ENCODE measurements around the gene TMEM123. TPM values are rescaled to one million over a fixed set of nuclear protein-coding genes. Genes with fewer than 3 reads are reported as not detected.

The TMEM123 gene
- total RNA-seq, 1 experiment from 2014 or later = 400 TPM

GRCh38 chr11:102467853-102468580 is 15.5 kb upstream of the TMEM123 start:
- CTCF ChIA-PET = interaction anchor here (1.1 kb wide), 1 partner anchor 77 kb away, joined by 3 read pairs; no protein-coding TSS in a partner anchor
- H3K36me3 Mint-ChIP-seq (ENCODE audit: insufficient read depth, unreplicated experiment) = no peaks in the 10 kb centered on the region
- H3K9me3 ChIP-seq = no peaks in the 10 kb centered on the region
- H3K4me3 ChIP-seq (ENCODE audit: low read depth, low read length) = no peak overlapping the region
- peaks cover 37% of the 10 kb centered on the region for H3K4me1 ChIP-seq
- BruUV-seq (replicated peaks) = no TSS peak
- H3K4me3 Mint-ChIP-seq (ENCODE audit: unreplicated experiment) = no peak overlapping the region
- H3K27me3 Mint-ChIP-seq (ENCODE audit: insufficient read depth, unreplicated experiment) = no peaks in the 10 kb centered on the region
- intact Hi-C loops (cut with micrococcal nuclease; ENCODE audit: unreplicated experiment) = no loop called here
- H3K36me3 ChIP-seq (ENCODE audit: control insufficient read depth, insufficient read depth, low read length) = no peaks in the 10 kb centered on the region
- no peaks in the 10 kb centered on the region for H3K27me3 ChIP-seq (replicated peaks; ENCODE audit: control insufficient read depth, insufficient read depth, low read length)
- peak overlapping the region; percentile 63 for H3K27ac Mint-ChIP-seq (ENCODE audit: unreplicated experiment)
- POLR2A ChIA-PET = no interaction called here
- no peak for DNase-seq
- TF ChIP-seq CTCF (IDR thresholded peaks at IDR 0.05; ENCODE audit: insufficient read depth in 1 of 2, low read depth in 1 of 2, low read length in 1 of 2, severe bottlenecking in 1 of 2, unreplicated experiment in 1 of 2) = no peak
- peaks cover 39% of the 10 kb centered on the region for H3K4me1 Mint-ChIP-seq (ENCODE audit: low read depth, unreplicated experiment)
- H3K9me3 Mint-ChIP-seq (ENCODE audit: unreplicated experiment) = peaks cover 10% of the 10 kb centered on the region

- Histone ChIP-seq H3K4me1 (peaks cover 45% of the 10 kb centered on the region), H3K36me3 (ENCODE audit: control insufficient read depth, insufficient read depth, low read length) (no peaks in the 10 kb centered on the region), H3K27me3 (replicated peaks; ENCODE audit: control insufficient read depth, insufficient read depth, low read length) (no peaks in the 10 kb centered on the region), H3K9me3 (no peaks in the 10 kb centered on the region), H3K4me3 (ENCODE audit: low read depth, low read length) (no peak overlapping the region)
- ChIA-PET CTCF (interaction anchor here (1.1 kb wide), 1 partner anchor 77 kb away, joined by 3 read pairs; no protein-coding TSS in a partner anchor), POLR2A (no interaction called here)
- TF ChIP-seq CTCF (IDR thresholded peaks at IDR 0.05; ENCODE audit: insufficient read depth in 1 of 2, low read depth in 1 of 2, low read length in 1 of 2, severe bottlenecking in 1 of 2, unreplicated experiment in 1 of 2) = no peak
- Mint-ChIP-seq H3K27ac (ENCODE audit: unreplicated experiment) (no peak overlapping the region), H3K27me3 (ENCODE audit: insufficient read depth, unreplicated experiment) (no peaks in the 10 kb centered on the region), H3K4me1 (ENCODE audit: low read depth, unreplicated experiment) (peaks cover 39% of the 10 kb centered on the region), H3K9me3 (ENCODE audit: unreplicated experiment) (peaks cover 4% of the 10 kb centered on the region), H3K36me3 (ENCODE audit: insufficient read depth, unreplicated experiment) (no peaks in the 10 kb centered on the region), H3K4me3 (ENCODE audit: unreplicated experiment) (no peak overlapping the region)
- intact Hi-C loops (cut with micrococcal nuclease; ENCODE audit: unreplicated experiment) = no loop called here
- BruUV-seq (replicated peaks) = no TSS peak
- DNase-seq = no peak
These were observed 14.6 kb upstream of the TMEM123 start for GRCh38 chr11:102467080-102467708.

- no peak for TF ChIP-seq CTCF (IDR thresholded peaks at IDR 0.05; ENCODE audit: insufficient read depth in 1 of 2, low read depth in 1 of 2, low read length in 1 of 2, severe bottlenecking in 1 of 2, unreplicated experiment in 1 of 2)
- H3K27me3 Mint-ChIP-seq (ENCODE audit: insufficient read depth, unreplicated experiment) = no peaks in the 10 kb centered on the region
- Histone ChIP-seq H3K4me1 (peaks cover 60% of the 10 kb centered on the region), H3K27me3 (replicated peaks; ENCODE audit: control insufficient read depth, insufficient read depth, low read length) (no peaks in the 10 kb centered on the region), H3K4me3 (ENCODE audit: low read depth, low read length) (no peak overlapping the region), H3K9me3 (no peaks in the 10 kb centered on the region), H3K36me3 (ENCODE audit: control insufficient read depth, insufficient read depth, low read length) (no peaks in the 10 kb centered on the region)
- H3K36me3 Mint-ChIP-seq (ENCODE audit: insufficient read depth, unreplicated experiment) = peaks cover 6% of the 10 kb centered on the region
- no peak overlapping the region for H3K4me3 Mint-ChIP-seq (ENCODE audit: unreplicated experiment)
- intact Hi-C loops (cut with micrococcal nuclease; ENCODE audit: unreplicated experiment) = no loop called here
- no TSS peak for BruUV-seq (replicated peaks)
- DNase-seq = no peak
- peaks cover 42% of the 10 kb centered on the region for H3K4me1 Mint-ChIP-seq (ENCODE audit: low read depth, unreplicated experiment)
- POLR2A ChIA-PET = no interaction called here
- no peak overlapping the region for H3K27ac Mint-ChIP-seq (ENCODE audit: unreplicated experiment)
- H3K9me3 Mint-ChIP-seq (ENCODE audit: unreplicated experiment) = no peaks in the 10 kb centered on the region
- CTCF ChIA-PET = interaction anchor here (0.8 kb wide), 1 partner anchor 13 kb away, joined by 4 read pairs; no protein-coding TSS in a partner anchor
These were observed 13.1 kb upstream of the TMEM123 start for GRCh38 chr11:102465696-102466095.

All from Caco-2 (cell line).